GM19328 (cell line): Measurements from ENCODE around the gene ZNF528.

Source experiments
- ATAC-seq: cut with Tn5 transposase; IDR thresholded peaks from one replicate; pipeline ENCODE4 v1.9.1; 2021; ENCODE audit warnings: mild to moderate bottlenecking, moderate library complexity; ENCODE audit not compliant: unreplicated experiment

ZNF528 gene

DNA sequence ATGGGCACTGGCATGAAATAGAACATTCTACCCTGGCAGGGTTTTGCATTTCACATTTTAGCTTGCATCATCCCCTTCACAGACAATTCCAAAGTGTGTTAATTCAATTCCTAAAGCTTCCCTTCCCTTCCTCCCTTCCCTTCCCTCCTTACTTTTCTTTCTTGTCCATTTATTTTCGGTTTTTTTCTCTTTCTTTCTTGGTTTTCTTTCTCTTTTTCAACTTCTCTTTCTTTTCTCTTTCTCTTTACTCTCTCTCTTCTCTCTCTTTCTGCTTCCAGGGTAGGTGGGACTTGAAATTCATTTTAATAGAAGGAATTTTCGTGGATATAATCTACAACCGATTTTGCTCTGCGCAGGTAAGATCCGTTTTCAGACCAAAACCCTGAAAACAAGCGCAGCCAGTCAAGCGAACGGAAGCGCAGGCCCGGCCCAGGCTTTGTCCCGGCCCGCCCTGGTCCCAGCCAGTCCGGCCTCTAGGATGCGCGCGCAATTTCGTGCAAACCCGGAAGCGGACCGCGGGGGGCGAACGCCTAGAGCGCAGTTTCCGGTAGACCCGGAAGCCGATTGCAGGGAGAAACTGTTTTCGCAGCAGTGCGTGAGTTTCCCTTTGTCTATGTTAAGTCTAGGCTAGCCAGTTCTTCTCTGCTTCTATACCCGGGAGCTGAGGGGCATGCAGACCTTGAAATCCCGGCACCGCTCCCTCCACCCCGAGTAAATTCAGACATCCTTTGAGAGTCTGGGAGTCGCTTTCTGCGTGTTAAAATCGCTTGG is at the start of gene ZNF528:
Gene ZNF528 (plus strand): TSS at position 540 of the 771 bp plus-strand sequence. CDS start 4,165 bp downstream, outside the sequence.
- peak; percentile 77 for ATAC-seq

DNA sequence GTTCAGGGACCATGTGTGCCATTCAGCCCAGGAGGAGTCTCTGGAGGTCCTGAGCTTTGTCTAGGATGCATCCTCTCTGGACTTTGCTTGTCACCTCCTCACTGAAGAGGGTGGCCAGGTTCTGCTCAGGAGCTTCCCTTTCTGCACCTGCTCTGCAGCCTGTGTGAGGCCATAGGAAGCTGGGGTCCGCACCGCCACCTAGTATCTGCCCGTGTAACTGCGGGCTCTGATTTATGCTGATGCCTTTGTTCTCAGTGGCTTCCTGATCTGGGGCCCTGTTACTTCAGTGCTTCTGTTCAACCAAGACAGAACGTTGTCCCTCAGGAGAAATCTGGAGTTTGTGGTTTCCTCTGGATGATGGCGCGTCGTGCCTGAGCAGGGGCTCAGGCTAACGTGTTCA is 46.1 kb upstream of the ZNF528 start:
- no peak for ATAC-seq

DNA sequence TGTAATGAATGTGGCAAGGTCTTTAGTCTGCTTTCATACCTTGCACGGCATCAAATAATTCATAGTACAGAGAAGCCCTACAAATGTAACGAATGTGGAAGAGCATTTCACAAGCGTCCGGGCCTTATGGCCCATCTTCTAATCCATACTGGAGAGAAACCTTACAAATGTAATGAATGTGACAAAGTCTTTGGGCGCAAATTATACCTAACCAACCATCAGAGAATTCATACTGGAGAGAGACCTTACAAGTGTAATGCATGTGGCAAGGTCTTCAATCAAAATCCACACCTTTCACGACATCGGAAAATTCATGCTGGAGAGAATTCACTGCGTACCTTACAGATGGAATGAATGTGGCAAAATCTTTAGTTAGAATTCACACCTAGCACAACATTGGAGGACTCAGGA is 31.2 kb upstream of the ZNF528 start:
- no peak for ATAC-seq

DNA sequence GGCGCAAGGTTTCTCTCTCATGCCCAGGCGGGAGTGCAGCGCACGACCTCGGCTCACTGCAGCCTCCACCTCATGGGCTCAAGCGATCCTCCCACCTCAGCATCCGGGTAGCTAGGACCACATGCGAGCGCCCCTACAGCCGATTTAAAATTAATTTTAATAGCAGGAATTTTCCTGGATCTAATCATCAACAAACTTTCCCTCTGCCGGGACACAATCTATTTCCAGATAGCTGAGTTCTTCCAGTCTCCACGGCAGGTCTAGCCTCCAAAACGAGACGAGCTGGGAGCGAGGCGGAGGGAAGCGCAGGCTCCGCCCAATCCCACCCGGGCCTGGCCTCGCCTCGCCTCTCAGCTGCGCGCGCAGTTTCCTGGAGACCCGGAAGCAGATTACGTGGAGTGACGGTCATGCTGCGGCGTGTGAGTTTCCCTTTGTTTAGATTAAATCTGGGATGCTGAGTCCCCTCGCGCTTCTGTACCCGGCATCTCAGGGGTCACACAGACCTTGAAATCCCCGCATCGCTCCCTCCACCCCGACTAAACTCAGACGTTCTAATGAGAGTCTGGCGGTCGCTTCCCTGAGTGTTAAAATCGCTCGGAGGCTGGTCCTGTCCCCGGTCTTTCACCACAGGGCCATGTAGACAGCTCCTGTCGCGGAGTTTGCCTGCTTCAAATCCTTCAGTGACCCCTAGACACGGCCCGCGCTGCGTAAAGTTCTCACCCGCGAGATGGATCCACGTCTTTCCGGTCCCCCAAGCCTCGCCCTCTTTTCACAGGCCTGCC is 27.9 kb upstream of the ZNF528 start, which contains the start of gene ZNF880:
Gene ZNF880 (plus strand): TSS at position 365 of the 782 bp plus-strand sequence. CDS start 43 bp downstream, at position 408.
- no peak for ATAC-seq

DNA sequence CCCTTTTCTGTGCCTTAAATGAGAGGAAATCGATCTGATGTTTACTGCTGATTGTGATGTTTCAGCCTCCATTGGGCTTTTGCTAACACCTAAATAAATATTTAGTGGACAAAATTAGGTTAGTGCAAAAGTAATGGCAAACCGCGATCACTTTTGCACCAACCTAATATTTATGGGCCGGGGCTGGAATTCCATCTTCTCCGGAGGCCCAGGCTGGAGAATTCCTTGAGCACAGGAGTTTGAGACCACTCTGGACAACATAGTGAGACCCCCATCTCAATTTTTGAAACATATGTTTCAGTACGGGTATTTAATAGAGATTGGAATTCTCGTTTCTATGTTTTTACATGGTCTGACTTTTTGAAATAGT is 27.3 kb upstream of the ZNF528 start:
- ATAC-seq: no peak

DNA sequence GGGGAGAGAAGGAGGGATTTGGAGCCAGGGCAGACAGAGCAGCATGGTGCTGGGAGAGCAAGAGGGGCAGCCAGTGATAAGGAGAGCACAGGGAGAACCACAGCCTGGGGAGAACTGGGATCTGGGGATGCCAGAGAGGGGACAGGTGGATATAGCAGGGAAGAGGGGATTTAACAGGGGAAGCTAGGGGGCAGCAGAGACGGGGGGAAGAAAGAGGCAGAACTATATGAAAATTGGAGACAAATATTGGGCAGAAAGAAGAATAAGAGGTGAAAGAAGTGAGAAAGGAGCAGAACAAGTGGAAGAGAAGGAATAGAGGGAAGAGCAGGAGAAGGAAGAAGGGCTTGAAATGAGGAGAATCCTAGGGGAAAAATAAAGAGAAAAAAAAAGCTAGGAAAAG is 6.5 kb upstream of the ZNF528 start:
- ATAC-seq: no peak

DNA sequence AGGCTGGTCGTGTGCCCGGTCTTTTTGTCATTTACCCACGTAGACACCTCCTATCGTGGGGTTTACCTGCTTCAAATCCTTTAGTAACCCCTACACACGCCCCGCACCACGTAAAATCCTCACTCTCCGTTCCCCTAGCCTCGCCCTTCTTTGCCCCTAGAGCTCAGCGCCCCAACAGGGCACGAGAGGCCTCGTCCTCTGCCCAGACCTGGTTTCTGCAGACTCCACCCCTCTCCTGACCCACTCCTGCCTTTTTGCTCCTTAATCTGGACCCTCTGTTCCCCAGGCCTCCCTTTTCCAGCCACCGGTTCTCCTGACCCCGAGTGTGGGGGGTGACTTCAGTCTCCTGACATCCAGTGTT is 412 bp downstream of the ZNF528 start:
- no peak for ATAC-seq

DNA sequence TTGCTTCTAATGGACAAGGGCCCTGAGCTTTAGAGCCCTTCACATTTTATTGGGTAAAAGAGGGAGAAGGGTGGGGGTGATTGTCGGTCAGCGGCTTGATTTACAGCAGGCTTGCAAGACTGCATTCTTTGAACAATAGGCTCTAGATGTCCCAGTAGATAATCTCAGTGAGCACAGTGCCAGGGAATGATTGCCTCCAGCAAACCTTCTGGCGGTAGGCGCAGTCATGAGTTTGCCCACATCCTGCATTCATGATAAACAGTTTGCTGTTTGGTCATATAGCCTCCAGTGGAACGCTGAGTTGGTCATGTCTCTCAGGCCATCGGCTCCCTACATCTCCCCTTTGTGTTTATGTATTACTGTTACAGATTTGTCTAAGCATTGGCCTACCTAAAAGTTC is 12.6 kb downstream of the ZNF528 start:
- no peak for ATAC-seq

DNA sequence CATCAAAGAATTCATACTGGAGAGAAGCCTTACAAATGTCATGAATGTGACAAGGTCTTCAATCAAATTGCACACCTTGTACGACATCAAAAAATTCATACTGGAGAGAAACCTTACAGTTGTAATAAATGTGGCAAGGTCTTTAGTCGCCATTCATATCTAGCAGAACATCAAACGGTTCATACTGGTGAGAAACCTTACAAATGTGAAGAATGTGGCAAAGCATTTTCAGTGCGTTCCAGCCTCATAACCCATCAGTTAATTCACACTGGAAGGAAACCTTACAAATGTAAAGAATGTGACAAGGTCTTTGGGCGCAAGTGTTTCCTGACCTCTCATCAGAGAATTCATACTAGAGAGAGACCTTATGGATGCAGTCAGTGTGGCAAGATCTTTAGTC is 18.1 kb downstream of the ZNF528 start:
- ATAC-seq: no peak

DNA sequence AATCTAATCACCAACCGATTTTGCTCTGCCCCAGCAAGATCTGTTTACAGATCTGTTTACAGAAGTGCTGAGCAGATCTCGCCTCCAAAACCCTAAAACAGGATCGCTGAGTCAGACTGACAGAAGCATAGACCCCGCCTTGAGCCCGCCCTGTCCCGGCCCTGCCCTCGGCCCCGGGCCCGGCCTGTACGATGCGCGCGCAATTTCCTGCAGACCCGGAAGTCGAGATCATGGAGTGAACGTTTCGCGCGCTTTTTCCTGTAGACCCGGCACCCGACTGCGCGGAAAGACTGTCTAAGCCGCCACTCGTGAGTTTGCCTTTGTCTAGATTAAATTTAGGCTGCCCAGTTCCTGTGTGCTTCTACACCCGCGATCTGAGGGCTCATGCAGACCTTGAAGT is 31.3 kb downstream of the ZNF528 start, which contains the start of gene ZNF534:
Gene ZNF534 (plus strand): TSS at position 212 of the 400 bp plus-strand sequence. CDS start 2,327 bp downstream, outside the sequence.
- ATAC-seq: no peak

DNA sequence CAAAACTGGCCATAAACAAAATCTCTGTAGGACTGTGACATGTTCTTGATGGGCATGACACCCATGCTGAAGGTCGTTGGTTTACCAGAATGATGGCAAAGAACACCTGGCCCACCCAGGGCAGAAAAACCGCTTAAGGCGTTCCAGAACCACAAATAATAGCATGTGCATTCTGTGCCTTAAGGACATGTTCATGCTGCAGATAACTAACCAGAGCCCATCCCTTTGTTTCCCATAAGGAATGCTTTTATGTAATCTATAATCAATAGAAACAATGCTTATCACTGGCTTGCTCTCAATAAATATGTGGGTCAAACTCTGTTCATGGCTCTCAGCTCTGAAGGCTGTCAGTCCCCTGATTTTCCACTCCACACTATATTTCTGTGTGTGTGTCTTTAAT is 44.5 kb downstream of the ZNF528 start:
- ATAC-seq: no peak

DNA sequence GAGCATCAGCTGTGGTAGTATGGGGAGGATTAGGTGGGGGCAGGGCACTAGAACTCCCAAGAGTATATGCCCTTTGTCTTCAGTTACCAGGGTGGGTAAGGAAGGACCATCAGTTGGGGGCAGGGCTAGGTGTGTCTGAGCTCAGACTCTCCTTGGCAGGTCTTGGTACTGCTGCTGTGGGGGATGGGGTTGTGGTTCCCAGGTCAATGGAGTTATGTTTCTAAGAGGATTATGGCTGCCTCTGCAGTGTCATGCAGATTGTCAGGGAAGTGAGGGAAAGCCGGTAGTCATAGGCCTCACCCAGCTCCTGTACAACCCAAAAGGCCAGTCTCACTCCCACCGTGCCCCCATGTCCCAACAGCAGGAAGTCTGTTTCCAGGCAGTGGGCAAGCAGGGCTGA is 46.9 kb downstream of the ZNF528 start:
- ATAC-seq: no peak

DNA sequence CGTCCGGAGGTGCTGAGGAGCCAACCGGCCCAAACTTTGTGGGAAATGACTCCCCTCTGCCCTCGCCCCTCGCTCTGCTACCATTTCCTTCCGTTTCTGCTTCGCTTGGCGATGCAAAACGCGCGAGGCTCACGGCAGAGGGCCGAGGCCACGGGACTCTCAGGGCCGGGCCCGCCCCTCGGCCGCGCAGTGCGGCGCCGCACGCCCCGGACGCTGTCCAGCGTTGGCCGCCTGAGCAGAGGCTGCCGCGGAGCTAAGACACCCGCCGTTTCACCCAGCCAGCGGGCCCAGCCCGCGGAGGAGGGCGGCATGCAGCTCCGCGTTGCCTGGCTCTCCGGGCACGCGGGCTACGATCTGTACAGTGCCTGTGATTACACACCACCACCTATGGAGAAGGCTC is 53.6 kb downstream of the ZNF528 start:
- no peak for ATAC-seq

DNA sequence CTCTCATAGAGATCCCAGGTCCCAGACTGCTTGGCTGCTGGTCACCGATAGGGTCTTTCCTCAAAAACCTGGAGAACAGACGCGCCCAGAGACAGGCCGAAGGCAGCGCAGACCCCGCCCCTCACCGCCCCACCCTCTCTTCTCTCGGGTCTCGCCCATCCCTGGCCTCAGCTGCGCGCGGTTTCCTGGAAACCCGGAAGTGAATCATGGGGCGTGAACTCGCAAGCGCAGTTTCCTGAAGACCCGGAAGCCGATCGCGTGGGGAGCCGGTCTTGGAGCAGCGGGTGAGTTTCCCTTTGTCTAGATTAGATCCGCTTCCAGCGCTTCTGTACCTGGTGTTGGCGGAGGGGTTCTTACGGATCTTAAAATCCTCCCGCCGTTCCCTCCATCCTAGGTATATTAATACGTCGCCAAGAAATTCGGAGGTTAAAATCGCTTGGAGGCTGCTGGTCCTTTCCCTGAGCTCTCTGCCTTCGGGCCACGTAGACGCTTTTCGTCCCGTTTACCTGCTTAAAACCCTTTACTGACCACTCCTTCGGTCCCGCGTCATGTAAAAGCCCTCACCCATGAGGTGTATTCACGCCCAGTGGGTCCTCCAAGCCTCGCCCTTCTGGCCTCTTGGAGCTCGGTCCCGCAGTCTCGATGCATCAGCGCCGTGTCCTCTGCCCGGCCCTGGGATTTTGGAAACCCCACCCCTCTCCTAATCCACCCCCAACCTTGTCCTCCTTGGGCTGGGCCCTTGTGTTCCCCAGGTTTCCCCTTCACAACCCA is 55.9 kb downstream of the ZNF528 start, which contains the start of gene ZNF578:
Gene ZNF578 (plus strand): TSS at position 230 of the 771 bp plus-strand sequence. CDS start 48,293 bp downstream, outside the sequence.
- ATAC-seq: no peak

DNA sequence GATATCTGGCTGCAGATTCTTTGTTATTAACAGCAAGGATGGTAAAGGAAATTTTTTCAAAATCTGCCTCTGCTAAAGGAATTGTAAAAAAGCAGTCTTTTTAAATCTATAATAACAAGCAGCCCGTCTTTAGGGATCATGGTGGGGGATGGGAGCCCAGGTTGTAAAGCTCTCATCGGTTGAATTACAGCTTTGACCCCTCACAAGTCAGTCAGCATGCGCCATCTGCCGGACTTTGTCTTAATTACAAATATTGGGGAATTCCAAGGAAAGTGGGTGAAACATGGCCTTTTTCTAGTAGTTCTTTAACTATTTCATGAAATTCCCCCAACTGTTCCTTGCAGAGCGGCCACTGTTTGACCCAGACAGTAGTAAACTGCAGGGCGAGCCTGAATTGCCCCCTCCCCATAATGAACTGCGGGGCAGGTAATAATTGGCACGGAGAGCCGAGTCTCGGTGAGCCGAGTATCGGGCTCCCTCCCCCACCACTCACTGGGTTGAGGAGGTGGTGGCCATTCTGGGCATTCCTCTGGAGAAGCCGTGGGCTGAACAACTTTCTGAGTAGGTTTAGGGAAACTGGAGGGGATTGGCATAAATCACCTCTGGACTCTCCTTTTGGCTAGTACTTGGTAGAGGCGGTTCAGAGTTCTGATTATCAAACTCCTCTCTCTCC is 67.3 kb downstream of the ZNF528 start:
- no peak for ATAC-seq
